SU-DHL-6 (cell line): ENCODE results near the gene EP300.

Experiments used
- CTCF ChIP-seq: fragments of 200-600 bp; sonication (generic); IDR thresholded peaks from one replicate; pipeline ENCODE4 v1.5.1; 2017; ENCODE audit warnings: antibody characterized with exemption, mild to moderate bottlenecking, low read length, moderate library complexity; ENCODE audit not compliant: insufficient read depth, poor library complexity, severe bottlenecking
- EZH2phosphoT487 ChIP-seq: fragments of 200-600 bp; sonication (generic), shearing (Covaris generic); conservative IDR thresholded peaks from 2 replicates; pipeline ENCODE4 v1.6.1; 2018; ENCODE audit warnings: mild to moderate bottlenecking, antibody characterized with exemption, low read length, moderate library complexity, mixed read lengths

- TF ChIP-seq CTCF (no peak), EZH2phosphoT487 (no peak)
These were observed 1.0 kb upstream of the EP300 start for GRCh38 chr22:41091132-41092022.
